Large intestine (tissue), 12 donors: ENCODE results near the gene MYZAP. TPM values are rescaled to one million over a fixed set of nuclear protein-coding genes. Genes with fewer than 3 reads are reported as not detected.

ENCODE experiments used
- DNase-seq, 2 donors: peaks; one replicate each; pipeline versions ENCODE4 v3.0.0 to v3.0.0-alpha.2; 2013
- H3K27ac ChIP-seq: one replicate; pipeline ENCODE4 v1.5.1; 2013; ENCODE audit warnings: low read length
- H3K27me3 ChIP-seq: 2 replicates; pipeline ENCODE4 v1.6.1; 2013; ENCODE audit warnings: low read length; ENCODE audit not compliant: control insufficient read depth, insufficient read depth
- H3K36me3 ChIP-seq: 2 replicates; pipeline ENCODE4 v1.6.1; 2013; ENCODE audit warnings: low read length; ENCODE audit not compliant: control insufficient read depth, insufficient read depth
- H3K4me1 ChIP-seq: one replicate; pipeline ENCODE4 v1.6.1; 2013; ENCODE audit warnings: low read length; ENCODE audit not compliant: control insufficient read depth, insufficient read depth
- H3K4me3 ChIP-seq: one replicate; pipeline ENCODE4 v1.5.1; 2013; ENCODE audit warnings: low read length
- H3K9me3 ChIP-seq: one replicate; pipeline ENCODE4 v1.6.1; 2013; ENCODE audit warnings: mild to moderate bottlenecking, low read depth, low read length, moderate library complexity; ENCODE audit not compliant: control insufficient read depth
- WGBS: methylation state at CpG from one replicate; pipeline ENCODE4 v1.1.5; 2013; ENCODE audit warnings: low lambda C conversion rate; ENCODE audit not compliant: insufficient coverage; 5-methylcytosine and 5-hydroxymethylcytosine counted together
- long read RNA-seq, 11 donors: transcript quantifications; one replicate each; lab custom pipeline, GENCODE V29; 2026
- polyA plus RNA-seq: library from polyadenylated mRNA; unstranded; fragments of 120-200 nt; gene quantifications from one replicate; pipeline ENCODE4 v1.2.1, GENCODE V29; 2013

Gene MYZAP, protein sequence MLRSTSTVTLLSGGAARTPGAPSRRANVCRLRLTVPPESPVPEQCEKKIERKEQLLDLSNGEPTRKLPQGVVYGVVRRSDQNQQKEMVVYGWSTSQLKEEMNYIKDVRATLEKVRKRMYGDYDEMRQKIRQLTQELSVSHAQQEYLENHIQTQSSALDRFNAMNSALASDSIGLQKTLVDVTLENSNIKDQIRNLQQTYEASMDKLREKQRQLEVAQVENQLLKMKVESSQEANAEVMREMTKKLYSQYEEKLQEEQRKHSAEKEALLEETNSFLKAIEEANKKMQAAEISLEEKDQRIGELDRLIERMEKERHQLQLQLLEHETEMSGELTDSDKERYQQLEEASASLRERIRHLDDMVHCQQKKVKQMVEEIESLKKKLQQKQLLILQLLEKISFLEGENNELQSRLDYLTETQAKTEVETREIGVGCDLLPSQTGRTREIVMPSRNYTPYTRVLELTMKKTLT
- polyA plus RNA-seq = 17.5 TPM
- long read RNA-seq, donor 1, partial matches to known transcripts = 0 of 2 reads
- long read RNA-seq, donor 1, other reads (novel, unspliced or antisense) = 0 of 2 reads
- long read RNA-seq, donor 2, transcript MYZAP-201 (13 exons, 2,361 nt) = major isoform, 9 of 18 reads
- long read RNA-seq, donor 2, partial matches to known transcripts = 9 of 18 reads
- long read RNA-seq, donor 2, other reads (novel, unspliced or antisense) = 0 of 18 reads
- long read RNA-seq, donor 3 = 0 reads
- long read RNA-seq, donor 4 = 0 reads
- long read RNA-seq, donor 5, partial matches to known transcripts = 0 of 3 reads
- long read RNA-seq, donor 5, other reads (novel, unspliced or antisense) = 0 of 3 reads
- long read RNA-seq, donor 6, partial matches to known transcripts = 0 of 4 reads
- long read RNA-seq, donor 6, other reads (novel, unspliced or antisense) = 0 of 4 reads
- long read RNA-seq, donor 7, partial matches to known transcripts = 0 of 3 reads
- long read RNA-seq, donor 7, other reads (novel, unspliced or antisense) = 0 of 3 reads
- long read RNA-seq, donor 8, partial matches to known transcripts = 7 of 10 reads
- long read RNA-seq, donor 8, other reads (novel, unspliced or antisense) = 0 of 10 reads
- long read RNA-seq, donor 9, transcript MYZAP-201 (13 exons, 2,361 nt) = major isoform, 7 of 7 reads
- long read RNA-seq, donor 9, partial matches to known transcripts = 0 of 7 reads
- long read RNA-seq, donor 9, other reads (novel, unspliced or antisense) = 0 of 7 reads
- long read RNA-seq, donor 10, partial matches to known transcripts = 0 of 4 reads
- long read RNA-seq, donor 10, other reads (novel, unspliced or antisense) = 0 of 4 reads
- long read RNA-seq, donor 11 = 0 reads

DNA sequence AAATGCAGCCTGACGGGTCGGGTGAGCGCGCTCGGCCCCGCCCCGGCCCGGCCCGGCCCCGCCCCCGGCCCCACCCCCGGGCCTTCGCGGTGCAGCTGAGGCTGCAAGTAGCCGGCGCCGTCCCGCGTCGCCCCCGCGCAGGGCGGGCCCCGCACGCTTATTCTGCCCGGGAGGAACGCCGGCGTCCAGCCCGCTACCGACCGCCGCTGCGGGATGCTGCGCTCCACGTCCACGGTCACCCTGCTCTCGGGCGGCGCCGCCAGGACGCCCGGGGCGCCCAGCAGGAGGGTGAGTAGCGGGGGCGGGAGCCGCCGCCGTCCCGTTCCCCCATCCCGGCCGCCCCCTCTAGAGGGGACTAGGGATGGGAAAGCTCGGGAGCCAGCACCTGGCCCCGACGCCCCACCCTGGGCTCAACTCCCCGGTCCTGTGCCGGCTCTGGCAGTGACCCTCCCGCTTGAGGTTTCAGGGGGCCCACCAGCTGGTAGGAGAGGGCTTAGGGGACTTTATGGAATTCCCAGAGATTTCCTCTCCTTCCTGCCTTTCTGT is at the start of gene MYZAP:
TSS of gene MYZAP (plus strand) at position 83 of the 546 bp plus-strand sequence. CDS start at position 214, 131 bp downstream.
- H3K36me3 ChIP-seq = no peaks in the 10 kb centered on the region
- H3K4me3 ChIP-seq = peak within 1 kb of the TSS; percentile 65
- peaks cover 32% of the 10 kb centered on the region for H3K4me1 ChIP-seq
- peak within 1 kb of the TSS; percentile 88 for H3K27ac ChIP-seq
- DNase-seq = peak; percentile 43 to 80
- no CpG with 5 or more reads among the region's 58 CpGs for WGBS
- H3K27me3 ChIP-seq = no peaks in the 10 kb centered on the region
- H3K9me3 ChIP-seq = no peaks in the 10 kb centered on the region

DNA sequence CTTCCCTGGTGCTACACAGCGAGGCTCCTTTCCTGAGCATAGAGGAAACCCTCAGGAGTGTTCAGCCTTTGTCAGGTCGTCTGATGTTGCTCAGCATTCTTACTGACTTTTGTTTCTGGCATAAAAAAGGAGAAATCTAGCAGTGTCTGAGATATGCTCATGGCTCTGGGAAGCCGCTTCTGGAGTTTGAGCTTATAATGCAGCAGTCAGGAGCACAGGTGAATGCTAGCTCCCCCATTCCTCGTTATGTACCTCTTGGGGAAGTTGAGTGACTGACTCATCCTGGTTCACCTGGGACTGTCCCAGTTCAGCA is 49.2 kb upstream of the MYZAP start:
- DNase-seq = no peak
- Histone ChIP-seq H3K4me3 (no peak overlapping the region), H3K4me1 (peaks cover 10% of the 10 kb centered on the region), H3K27ac (no peak overlapping the region), H3K27me3 (no peaks in the 10 kb centered on the region), H3K9me3 (no peaks in the 10 kb centered on the region), H3K36me3 (peaks cover 2% of the 10 kb centered on the region)
- no CpG with 5 or more reads among the region's 4 CpGs for WGBS

DNA sequence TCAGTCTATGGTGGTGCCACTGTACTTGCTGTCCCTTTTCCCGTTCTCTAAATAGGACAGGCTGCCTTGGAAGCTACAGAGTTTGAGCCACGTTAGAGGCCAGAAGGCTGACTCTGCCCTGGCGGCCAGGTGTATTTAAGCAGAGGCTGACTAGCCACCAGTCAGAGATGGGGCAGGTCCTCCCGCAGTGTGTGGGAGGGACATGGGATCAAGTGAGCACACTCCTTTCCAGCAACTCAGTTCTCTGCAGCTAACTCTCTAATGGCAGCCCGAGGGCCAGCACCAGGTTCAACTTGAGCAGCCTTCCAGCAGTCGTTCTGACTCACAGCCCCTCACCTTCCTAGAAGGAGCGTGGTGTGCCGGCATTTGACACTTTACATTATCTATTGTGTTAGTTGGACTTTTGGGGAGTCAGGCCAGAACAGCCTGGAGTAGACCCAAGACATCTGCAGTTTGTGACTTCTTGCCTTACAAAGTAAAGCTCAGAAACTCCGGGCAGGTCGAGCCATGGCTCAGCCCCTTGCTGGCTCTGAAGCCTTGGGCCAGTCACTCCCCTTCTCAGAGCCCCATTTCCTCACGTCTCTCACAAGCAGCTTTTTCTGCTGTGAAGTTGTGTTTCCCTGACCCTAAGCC is 46.7 kb upstream of the MYZAP start:
- H3K9me3 ChIP-seq = no peaks in the 10 kb centered on the region
- no peak overlapping the region for H3K27ac ChIP-seq
- no peak overlapping the region for H3K4me3 ChIP-seq
- no CpG with 5 or more reads among the region's 11 CpGs for WGBS
- peaks cover 2% of the 10 kb centered on the region for H3K36me3 ChIP-seq
- peaks cover 18% of the 10 kb centered on the region for H3K4me1 ChIP-seq
- no peak for DNase-seq
- H3K27me3 ChIP-seq = no peaks in the 10 kb centered on the region

DNA sequence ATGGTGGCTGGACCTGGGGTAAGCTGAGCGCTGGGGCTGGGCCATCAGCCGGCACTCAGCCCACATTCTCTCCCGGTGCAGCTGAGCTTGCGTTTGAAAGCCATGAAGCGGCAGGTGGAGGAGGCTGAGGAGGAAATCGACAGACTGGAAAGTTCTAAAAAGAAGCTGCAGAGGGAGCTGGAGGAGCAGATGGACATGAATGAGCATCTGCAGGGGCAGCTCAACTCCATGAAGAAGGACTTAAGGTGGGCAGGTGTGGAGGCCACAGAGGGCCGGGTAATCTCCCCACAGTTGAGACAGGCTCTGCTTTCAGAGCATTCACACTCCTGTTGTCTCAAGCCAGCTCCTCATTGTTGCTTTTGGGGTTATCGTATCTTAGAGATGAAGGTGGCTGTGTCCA is 45.7 kb upstream of the MYZAP start:
- no peaks in the 10 kb centered on the region for H3K27me3 ChIP-seq
- no peak for DNase-seq
- WGBS = 87% methylated on average over 3 of the region's 8 CpGs
- no peak overlapping the region for H3K4me3 ChIP-seq
- no peak overlapping the region for H3K27ac ChIP-seq
- peaks cover 2% of the 10 kb centered on the region for H3K36me3 ChIP-seq
- H3K9me3 ChIP-seq = no peaks in the 10 kb centered on the region
- H3K4me1 ChIP-seq = peaks cover 21% of the 10 kb centered on the region

DNA sequence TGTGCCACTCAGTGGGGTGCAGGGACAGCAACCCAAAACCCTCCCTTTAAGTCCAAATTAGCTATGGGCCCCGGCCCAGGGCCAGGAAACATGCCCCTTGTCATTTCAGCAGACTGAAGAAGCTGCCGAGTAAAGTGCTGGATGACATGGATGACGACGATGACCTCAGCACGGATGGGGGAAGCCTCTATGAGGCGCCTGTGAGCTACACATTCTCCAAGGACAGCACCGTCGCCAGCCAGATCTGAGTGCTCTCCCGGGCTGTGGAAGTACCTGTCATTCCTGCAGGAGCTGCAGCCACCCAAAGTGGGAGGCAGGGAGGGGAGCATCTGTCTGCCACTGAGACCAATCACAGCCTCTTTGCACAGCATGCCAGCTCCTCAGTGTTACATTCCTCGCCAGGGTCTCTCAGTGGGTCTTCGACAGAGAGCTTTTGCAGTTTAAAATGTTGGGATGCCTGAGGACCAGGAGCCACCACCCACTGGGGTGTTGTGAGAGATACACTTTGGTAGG is 44.4 kb upstream of the MYZAP start:
- WGBS = no CpG with 5 or more reads among the region's 11 CpGs
- Histone ChIP-seq H3K27me3 (no peaks in the 10 kb centered on the region), H3K27ac (no peak overlapping the region), H3K4me3 (no peak overlapping the region), H3K36me3 (peaks cover 2% of the 10 kb centered on the region), H3K4me1 (peaks cover 34% of the 10 kb centered on the region), H3K9me3 (no peaks in the 10 kb centered on the region)
- DNase-seq = no peak

DNA sequence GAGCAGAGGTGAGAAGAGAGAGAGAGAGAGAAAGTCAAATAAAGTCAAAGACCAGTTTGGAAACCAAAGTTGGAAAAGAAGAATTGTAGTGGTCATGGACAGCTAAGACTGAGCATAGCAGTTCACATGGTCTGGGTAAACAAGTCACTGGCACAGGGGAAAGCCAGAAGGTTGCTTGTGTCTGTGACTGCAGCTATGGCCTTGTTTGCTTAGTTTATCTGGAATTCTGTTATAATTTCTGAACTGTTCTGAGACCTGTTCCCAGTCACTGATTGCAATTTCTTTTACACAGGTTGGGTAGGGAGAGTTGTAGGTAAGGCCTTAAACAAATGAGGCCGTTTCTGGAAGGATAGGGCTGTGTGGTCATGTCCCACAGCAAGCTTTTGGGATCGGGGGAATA is 43.4 kb upstream of the MYZAP start:
- peaks cover 2% of the 10 kb centered on the region for H3K36me3 ChIP-seq
- H3K9me3 ChIP-seq = no peaks in the 10 kb centered on the region
- peak overlapping the region; percentile 67 for H3K27ac ChIP-seq
- H3K4me1 ChIP-seq = peaks cover 40% of the 10 kb centered on the region
- H3K4me3 ChIP-seq = no peak overlapping the region
- 33% methylated on average over 1 of the region's 2 CpGs for WGBS
- H3K27me3 ChIP-seq = no peaks in the 10 kb centered on the region
- DNase-seq = peak in 1 of 2 donors; percentile 56

DNA sequence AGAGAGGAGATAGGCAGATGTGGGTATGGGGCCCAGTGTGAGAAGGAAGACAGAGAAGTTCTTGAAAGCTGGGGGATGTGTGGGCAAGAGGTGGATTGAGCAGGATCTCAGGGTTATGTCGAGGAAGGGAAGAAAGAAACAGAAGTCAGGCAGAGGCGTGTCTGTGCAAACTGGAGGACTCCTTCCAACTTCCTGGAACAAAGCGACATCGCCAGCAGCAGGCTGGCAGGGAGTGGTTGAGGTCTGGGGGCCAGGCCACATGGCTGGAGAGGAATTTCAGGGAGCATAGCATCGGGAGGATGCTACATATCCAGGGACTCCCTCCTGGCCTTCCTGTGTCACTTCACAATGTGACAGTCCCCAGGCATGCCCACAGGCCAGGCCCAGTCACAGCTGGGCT is 42.9 kb upstream of the MYZAP start:
- no peak overlapping the region for H3K4me3 ChIP-seq
- WGBS = no CpG with 5 or more reads among the region's 5 CpGs

DNA sequence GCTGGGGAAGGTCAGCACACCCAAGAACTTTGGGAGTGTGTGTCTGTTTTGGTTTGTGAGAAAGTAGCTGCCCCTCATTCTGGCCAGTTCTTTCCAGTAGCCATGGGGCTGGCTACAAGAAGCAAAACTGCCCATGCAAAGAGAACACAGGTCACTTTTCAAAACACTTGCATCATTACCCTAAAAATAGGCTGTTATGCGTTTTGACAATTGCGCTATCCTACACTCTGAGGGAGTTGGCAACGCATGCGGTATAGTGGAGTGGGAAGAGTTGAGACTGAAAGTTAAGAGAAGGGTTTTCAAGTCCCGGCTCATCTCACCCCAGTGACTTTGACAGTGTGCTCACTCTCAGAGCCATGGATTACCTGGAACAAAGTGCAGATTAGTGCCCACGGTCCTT is 41.8 kb upstream of the MYZAP start:
- H3K4me3 ChIP-seq = no peak overlapping the region
- WGBS = 60% methylated on average over 1 of the region's 6 CpGs
- no peak for DNase-seq
- H3K27me3 ChIP-seq = no peaks in the 10 kb centered on the region
- H3K36me3 ChIP-seq = peaks cover 2% of the 10 kb centered on the region
- peaks cover 54% of the 10 kb centered on the region for H3K4me1 ChIP-seq
- no peak overlapping the region for H3K27ac ChIP-seq
- H3K9me3 ChIP-seq = no peaks in the 10 kb centered on the region

More for the DNA sequence above, 42.9 kb upstream of the MYZAP start:
- H3K27ac ChIP-seq = peak overlapping the region; percentile 67
- no peaks in the 10 kb centered on the region for H3K27me3 ChIP-seq
- peaks cover 43% of the 10 kb centered on the region for H3K4me1 ChIP-seq
- H3K9me3 ChIP-seq = no peaks in the 10 kb centered on the region
- peak in 1 of 2 donors; percentile 62 for DNase-seq
- H3K36me3 ChIP-seq = peaks cover 2% of the 10 kb centered on the region

DNA sequence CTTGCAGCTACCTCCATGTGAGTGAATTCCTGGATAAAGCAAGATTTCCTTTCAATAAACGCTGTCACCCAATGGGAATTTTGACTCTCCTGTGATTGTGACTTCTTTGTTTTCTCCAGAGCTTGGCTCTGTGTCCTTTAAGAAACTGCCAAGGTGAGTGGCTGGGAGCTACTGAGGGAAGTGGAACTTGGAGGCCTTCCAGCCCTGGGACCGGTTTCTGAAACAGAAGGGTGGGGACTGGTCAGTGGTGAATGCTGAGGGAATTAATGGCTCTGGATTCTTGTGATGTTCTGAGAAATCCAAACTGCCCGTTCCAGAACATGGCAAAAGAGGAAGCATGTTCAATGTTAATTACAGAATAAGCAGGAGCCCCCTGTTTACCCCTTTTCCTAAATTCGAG is 41.1 kb upstream of the MYZAP start:
- H3K9me3 ChIP-seq = no peaks in the 10 kb centered on the region
- H3K4me3 ChIP-seq = no peak overlapping the region
- H3K4me1 ChIP-seq = peaks cover 58% of the 10 kb centered on the region
- no peak for DNase-seq
- H3K36me3 ChIP-seq = no peaks in the 10 kb centered on the region
- WGBS = no CpG with 5 or more reads among the region's 4 CpGs
- no peak overlapping the region for H3K27ac ChIP-seq
- H3K27me3 ChIP-seq = no peaks in the 10 kb centered on the region
